HG03064 (cell line): ENCODE measurements around the gene ELN.

ENCODE experiments used
- ATAC-seq: cut with Tn5 transposase; IDR thresholded peaks from one replicate; pipeline ENCODE4 v1.9.1; 2021; ENCODE audit warnings: low read depth; ENCODE audit not compliant: unreplicated experiment

Gene ELN

GRCh38 chr7:74022507-74022906 is 5.5 kb upstream of the ELN start:
- no peak for ATAC-seq

DNA sequence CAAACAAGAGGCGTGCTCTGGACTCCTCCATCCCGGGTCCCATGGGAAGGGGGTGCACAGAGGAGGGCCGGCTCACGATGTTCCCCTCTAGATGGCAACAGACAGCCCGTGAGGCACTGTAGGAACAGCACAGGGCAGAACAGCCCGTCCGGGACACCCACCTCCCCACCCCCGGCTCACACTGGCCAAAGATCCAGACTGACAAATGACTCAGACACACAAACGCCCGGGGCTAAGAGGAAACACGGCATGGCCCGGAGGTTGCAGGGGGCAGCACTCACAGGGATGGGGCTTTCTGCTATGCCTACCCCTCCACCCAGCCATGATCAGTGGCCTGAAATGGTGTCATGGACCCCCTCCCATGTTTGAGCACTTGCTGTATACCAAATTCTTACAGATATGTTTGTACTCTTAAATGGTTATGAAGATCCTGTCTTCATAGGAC is 4.9 kb upstream of the ELN start:
- ATAC-seq: no peak

- no peak for ATAC-seq
Measured at GRCh38 chr7:74023786-74024185, 4.2 kb upstream of the ELN start.

- no peak for ATAC-seq
Measured at GRCh38 chr7:74025146-74025545, 2.8 kb upstream of the ELN start.

GRCh38 chr7:74025730-74026129 is 2.2 kb upstream of the ELN start:
- no peak for ATAC-seq

- ATAC-seq: no peak
Measured at GRCh38 chr7:74026406-74026902, 1.5 kb upstream of the ELN start.

- no peak for ATAC-seq
Measured at GRCh38 chr7:74026903-74027682, 880 bp upstream of the ELN start.

GRCh38 chr7:74028321-74028838 is 407 bp downstream of the ELN start:
- no peak for ATAC-seq

DNA sequence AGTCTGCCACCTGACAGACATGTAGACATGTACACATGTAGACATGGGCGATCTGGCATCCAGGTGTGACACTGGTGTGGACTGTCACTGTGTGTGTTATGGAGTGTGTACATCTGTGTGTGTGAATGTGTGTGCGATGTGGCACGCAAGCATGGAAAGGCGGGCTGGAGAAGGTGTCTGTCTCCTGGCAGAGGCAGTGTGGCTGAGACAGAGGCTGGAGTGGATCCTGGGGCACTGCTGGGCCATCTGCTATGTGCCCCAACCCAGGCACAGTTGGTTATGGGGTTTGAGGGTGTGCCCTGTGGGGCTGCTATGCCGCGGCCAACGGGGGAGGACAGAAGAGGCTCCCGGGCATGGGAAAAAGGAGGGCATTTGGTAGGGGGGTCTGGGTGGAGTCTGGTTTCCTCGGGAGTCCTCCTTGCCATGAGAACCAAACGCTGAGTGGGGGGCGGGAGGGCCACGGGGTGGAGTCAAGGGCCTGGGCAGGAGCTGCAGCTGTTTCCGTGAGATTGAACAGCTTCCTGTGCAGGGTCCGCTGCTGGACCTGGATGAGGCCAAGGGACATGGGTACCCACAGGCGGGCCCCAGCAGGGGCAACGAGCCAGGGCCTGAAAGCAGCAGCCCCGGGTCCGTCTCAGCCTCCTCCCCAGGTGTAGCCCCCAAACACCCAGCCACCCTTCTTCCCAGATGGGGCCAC is 1.3 kb downstream of the ELN start:
- ATAC-seq: no peak

DNA sequence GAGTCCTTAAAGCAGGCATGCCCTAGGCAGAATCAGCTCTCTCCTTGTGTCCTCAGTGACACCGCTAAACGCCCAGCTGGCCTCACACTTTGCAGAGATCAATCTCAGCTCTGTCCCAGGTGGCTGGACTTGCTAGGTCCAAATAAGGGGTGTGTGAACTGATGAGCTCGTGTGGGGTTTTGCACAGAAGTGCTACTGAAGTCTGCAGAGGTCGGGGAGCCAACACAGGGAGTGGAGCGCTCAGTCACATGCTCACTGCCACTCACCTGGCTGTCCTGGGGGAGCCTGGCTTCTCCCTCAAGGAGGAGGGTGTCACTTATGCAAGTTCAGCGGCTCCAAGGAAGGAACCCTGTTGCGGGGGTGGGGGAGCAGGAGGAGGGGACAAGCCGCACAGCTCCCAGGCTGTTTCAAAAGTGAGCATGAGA is 2.0 kb downstream of the ELN start:
- ATAC-seq: no peak

DNA sequence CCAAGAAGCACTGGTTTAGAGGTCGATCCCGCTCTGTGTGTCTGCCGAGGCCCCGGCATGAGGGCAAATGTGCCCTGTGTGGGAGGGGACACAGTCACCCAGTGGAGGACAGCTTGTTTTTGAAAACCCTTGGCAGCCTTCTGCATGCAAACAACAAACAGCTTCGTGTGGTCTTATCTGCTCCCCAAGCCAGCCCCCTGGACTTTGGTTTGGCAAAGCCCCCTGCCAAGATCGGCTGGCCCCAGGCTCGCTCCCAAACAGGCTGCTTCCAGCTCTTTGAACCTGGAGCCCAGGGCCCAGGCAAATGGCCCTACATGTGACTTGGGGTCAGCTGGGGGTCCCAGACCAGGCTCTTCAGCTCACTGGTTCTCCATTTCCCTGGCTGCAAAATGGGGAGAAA is 2.9 kb downstream of the ELN start:
- ATAC-seq: no peak

- ATAC-seq: no peak
Measured at GRCh38 chr7:74031403-74032190, 3.6 kb downstream of the ELN start.

DNA sequence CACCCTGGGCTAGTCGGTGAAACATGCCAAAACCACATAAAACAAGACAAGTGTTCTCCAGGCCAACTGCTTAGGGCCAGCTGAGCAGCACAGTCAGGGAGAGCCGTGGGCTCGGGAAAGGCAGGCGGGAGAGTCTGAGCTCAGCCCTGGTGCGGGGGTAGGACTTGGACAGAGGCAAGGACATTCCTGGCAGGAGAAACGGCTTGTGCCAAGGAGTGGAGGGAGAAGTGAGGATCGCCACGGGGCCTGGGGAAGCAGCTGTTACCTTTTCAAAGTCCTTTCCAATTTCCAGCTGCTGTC is 4.2 kb downstream of the ELN start:
- no peak for ATAC-seq

- no peak for ATAC-seq
Measured at GRCh38 chr7:74032624-74033371, 4.8 kb downstream of the ELN start.

DNA sequence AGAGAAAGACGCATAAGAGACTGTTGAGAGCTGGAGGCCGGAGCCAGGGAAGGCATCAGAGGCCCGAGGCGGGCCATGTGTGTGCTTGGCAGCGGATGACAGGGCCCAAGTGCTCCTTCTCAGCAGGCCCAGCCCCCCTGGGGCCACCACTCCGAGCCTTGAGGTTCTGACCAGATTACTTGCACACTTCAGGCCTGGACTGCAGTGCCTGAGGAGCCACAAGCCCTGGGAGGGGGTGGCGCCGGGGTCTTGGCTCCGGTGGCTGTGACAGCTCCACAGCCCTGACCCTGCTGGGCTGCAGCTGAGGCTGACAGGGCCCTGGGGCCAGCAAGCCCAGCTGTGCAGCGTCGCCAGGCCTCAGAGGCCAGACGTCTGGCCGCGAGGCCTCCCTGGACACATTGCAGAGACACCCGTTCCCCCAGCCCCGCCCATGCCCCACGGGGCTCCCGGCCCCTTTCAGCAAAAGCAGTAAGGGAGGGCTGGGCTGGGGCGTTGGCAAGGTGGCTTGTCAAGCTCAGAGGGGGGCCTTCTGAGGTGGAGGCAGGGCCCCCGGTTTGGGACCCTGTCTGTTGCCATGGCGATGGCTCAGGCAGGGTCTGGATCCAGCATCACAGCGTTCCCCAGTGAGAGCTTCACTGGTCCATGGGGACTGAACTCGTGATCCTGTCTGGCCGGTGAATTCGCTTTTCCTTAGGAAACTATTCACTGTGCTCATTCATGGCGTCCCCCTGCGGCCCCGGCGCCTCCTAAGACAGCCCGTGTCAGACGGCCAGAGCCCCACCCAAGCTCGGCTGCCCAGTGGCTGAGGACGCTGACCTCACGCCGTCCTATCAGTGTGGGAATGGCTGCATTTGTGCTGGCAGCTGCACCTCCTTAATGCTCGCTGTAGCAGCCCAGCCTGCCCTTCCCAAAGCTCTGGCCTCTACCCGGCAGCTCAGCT is 5.7 kb downstream of the ELN start:
- no peak for ATAC-seq

DNA sequence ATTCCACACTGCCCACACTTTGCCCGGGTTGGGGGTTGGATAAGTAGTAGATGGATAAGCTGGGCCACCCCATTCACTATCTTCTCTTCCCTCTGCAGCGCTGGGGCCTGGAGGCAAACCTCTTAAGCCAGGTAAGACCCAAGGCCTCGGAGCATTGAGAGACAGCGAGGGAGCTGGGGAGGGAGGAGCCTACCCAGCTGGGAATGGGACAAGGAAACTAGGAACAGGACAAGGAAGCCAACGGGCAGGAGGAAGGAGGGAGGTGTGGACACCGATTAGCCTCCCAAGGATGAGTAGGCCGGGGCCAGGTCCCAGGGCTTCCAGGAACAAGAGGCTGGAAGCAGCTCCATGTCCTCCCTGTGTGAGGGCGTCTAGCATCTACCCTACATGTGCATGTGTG is 9.6 kb downstream of the ELN start:
- no peak for ATAC-seq

- ATAC-seq: no peak
Measured at GRCh38 chr7:74038194-74038961, 10.4 kb downstream of the ELN start.

GRCh38 chr7:74039337-74039736 is 11.4 kb downstream of the ELN start:
- ATAC-seq: no peak
